ENCODE measurements around the gene WNK4.
"Not testable (repeated sequence)": the region's sequence is repeated elsewhere in the genome, so short reads cannot be mapped to it uniquely, and the experiment has no call there.

The WNK4 gene

DNA sequence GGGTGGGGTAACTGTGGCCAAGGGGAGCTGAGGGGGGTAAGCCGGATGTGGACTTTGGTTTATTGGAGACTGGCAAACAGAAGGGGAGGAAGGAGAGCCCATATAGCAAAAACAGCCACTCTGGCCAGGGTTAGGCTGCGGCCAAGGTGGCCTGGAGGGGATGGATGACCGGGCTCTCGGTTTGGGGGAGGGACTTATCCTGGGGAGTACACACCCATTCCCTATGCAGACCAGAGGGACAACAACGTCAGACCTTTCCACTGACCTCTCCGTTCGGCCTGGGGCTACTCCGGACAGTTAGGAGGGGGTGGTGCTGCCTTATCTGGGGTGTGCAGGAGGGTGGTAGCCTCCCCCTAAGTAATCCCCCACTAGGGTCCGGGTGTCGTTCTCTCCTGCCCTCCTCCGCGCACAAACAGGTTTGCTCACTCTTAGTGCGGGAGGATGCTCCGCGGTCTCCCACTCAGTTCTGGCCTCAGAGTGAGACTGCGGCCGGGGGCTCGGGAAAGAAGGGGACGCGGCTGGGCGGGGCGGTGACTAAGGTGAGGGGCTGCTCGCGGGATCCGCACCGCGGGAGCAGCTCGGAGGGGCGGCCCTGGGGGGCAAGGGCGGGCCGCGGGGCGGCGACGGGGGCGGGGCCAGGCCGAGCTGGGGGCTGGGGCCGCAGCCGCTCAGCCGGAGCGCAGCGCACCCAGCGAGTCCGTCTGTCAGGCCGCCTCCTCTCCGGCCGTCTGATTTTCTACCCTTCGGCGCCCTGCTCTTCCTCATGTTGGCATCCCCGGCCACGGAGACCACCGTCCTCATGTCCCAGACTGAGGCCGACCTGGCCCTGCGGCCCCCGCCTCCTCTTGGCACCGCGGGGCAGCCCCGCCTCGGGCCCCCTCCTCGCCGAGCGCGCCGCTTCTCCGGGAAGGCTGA, at the start of gene WNK4:
Gene WNK4 (plus strand): TSS at position 675 of the 915 bp plus-strand sequence. CDS start 89 bp downstream, at position 764.
- no peak for DNase-seq

- no peak for DNase-seq
Observed at GRCh38 chr17:42740699-42741098, 39.7 kb upstream of the WNK4 start.

DNA sequence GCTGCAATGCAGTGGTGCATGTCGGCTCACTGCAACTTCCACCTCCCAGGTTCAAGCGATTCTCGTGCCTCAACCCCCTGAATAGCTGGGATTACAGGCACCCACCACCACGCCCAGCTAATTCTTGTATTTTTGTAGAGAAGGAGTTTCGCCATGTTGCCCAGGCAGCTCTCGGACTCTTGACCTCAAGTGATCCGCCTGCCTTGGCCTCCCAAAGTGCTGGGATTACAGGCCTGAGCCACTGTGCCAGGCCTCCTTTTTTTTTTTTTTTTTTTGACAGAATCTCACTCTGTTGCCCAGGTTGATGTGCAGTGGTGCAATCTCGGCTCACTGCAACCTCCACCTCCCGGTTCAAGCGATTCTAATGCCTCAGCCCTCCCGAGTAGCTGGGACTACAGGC, 37.5 kb upstream of the WNK4 start:
- DNase-seq, result not testable (repeated sequence)

GRCh38 chr17:42743595-42744282, 36.7 kb upstream of the WNK4 start:
- DNase-seq, result no peak

GRCh38 chr17:42744283-42744805, 36.1 kb upstream of the WNK4 start:
- peak in 1 of 2 experiments; percentile 76 for DNase-seq

DNA sequence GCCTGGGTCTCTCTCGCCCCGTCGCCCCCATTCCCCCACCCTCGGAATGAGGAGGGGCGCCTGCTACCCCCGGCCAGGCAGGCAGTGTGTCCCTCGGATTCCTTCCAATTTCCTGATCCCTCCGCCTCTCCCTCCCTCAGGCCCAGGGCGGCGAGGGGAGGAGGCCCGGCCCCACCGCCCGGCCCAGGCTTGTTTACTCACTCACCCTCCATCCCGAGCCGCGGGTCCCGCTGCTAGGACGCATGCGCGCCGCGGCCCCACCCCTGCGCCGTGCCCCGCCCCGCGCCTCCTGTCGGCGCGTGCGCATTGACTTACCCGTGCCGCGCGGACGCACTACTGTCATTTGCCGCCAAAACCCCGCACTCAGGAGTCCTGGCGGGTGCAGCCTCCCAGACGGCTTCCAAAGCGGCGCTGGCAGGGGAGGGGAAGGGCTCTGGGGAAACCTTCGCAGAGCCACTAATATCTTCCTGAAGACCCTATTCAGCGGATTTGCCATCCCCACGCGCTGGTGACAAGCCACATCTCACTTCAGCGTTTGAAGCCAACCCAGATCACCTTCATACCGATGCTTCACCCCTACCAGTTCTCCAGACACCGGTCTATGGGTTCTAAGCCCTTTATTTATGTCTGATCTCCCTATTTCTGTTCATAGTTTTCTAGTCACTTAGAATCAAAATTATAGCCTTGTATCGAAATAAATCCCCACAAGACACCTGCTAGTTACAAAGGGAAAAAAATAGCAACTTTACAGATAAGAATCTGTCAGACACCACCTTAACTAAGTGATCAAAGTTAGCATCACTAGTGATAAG, 35.4 kb upstream of the WNK4 start, which contains the start of gene EZH1:
Gene EZH1 (minus strand): TSS at position 235 of the 812 bp plus-strand sequence. CDS start 16,099 bp downstream, outside the sequence.
- DNase-seq, result peak; percentile 89 to 97

DNA sequence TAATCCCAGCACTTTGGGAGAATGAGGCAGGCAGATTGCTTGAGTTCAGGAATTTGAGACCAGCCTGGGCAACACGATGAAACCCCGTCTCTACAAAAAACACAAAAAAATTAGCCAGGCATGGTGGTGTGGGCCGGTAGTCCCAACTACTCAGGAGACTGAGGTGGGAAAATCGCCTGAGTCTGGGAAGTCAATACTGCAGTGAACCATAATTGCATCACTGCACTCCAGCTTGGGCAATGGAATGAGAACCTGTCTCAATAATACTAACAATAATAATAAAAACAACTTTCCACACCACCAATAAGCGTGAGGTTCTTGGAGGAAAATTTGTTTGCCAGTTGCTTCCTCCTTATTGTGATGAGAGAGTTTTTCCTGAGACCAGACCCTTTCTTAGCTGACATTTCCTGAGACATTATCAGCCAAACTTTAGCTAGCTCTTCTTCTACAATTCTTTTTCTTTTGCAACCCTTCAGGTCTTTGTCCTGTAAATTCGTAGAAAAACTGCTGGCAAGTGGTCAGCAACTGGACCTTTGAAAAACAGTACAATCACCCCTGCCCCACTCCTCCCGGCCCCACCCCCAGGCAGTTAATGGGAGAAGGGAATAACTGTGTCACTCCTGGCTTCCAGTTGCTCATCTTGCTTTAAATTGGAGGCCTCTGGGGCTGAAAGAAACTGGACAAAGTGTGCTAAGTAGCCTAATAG, 32.1 kb upstream of the WNK4 start:
- no peak for DNase-seq

- DNase-seq, result no peak
Observed at GRCh38 chr17:42748908-42749798, 31.3 kb upstream of the WNK4 start.

DNA sequence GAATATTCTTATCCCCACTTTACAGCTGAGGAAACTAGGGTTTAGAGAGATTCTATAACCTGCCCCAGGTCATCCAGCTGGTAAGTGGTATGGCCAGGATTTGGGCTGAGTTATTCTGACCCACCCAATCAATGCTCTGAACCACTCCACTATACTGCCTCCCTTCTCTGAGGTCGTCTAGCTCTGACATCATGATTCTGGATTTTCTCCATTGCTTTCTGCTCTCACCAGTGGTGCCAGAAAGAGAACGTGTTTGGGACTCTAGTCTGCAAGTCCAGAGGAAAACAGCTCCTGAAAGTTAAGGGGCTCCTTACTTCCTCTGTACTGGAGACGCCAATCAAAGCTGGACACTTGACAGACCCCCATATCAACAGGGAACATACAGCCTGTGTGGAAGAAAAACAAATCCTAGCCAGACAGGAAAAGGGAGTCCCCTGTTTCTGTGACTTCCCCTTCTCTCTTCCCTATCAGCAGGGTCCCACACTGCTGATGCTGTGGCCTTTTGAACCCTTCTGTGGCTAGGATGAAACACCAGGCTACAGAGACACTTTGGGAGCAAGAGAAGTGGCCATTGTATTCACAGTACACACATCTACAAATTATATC, 29.6 kb upstream of the WNK4 start:
- no peak for DNase-seq

DNA sequence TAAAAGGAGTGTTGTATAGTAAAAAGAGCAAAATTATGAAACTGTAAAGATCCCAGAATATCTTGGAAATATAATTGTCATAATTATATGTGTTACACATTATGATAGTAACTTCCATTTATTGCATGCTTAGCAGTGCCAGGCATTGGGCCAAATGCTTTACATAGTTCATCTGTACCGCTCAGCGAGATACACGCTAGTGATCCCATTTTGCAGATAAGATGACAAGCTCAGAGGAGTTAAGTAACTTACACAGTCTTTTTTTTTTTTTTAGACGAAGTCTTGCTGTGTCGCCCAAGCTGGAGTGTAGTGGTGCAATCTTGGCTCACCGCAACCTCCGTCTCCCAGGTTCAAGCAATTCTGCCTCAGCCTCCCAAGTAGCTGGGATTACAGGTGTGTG, 28.8 kb upstream of the WNK4 start:
- DNase-seq, result no peak

GRCh38 chr17:42754782-42755181, 25.6 kb upstream of the WNK4 start:
- DNase-seq, result peak in 1 of 2 experiments; percentile 14

DNA sequence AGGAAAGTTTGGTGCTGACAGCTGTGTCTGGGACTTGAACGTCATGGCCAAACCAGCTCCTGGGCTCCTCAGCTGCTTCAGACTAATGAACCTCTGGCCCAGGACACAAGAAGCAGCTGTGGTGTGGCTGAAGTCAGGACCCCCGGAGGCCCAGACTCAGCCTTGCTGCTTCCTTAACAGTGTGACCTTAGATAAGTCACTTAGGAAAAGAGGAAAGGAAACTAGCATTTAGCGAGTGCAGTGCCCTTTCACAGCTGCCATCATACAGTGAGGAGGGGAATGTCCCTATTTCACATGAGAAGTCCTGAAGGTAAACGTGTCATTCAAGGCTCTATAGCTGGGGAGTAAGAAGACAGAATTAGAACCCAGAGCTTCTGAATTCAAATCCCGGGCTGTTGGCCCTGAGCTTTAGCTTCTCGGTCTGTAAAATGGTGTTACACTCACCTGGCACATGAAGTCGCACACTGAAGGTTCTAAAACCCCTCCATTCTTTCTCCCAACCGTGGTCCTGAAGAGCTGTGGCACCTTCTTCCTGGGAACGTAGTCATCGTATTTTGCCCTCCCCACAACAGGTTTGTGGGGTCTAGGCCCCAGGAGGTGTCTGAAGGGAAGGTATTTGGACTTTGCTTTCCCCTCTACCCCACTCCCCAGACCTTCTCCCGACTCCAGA, 20.3 kb upstream of the WNK4 start:
- no peak for DNase-seq

- DNase-seq, result peak in 1 of 2 experiments; percentile 28
Observed at GRCh38 chr17:42760652-42761581, 19.5 kb upstream of the WNK4 start, which contains the start of gene RAMP2. RAMP2 (plus strand) TSS chr17:42761227; CDS start chr17:42761262, 35 bp downstream.

GRCh38 chr17:42761638-42762037, 18.8 kb upstream of the WNK4 start:
- no peak for DNase-seq

GRCh38 chr17:42766124-42766523, 14.3 kb upstream of the WNK4 start:
- no peak for DNase-seq

DNA sequence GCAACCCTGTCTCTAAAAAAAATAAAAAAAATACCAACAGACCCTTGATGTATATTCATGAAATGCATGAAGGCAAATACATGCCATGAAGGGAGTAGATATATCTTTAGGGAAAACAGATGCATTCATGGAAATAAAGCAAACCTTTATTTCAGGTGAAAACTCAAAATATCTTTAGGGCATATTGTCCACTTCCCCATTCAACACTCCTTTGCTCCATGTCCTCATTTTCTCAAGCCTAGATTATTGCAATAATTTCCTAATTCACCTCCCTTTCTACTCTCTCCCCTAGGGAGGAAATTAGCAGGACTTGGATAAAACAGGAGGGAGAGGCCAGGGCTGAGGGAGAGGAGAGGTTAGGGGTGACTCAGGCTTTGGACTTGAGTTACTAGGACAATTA, 12.9 kb upstream of the WNK4 start:
- DNase-seq, result no peak

DNA sequence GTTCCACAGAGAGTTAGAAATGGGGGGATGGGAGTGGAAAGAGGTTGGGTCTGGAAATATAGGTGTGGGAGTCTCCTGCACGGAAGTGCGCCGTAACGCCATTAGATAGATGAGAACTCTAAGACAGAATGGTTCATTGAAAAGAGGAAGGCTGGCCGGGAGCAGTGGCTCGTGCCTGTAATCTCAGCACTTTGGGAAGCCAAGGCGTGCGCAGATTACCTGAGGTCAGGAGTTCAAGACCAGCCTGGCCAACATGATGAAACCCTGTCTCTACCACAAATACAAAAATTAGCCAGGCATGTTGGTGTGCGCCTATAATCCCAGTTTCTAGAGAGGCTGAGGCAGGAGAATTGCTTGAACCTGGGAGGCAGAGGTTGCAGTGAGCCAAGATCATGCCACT, 12.4 kb upstream of the WNK4 start:
- not testable (repeated sequence) for DNase-seq

DNA sequence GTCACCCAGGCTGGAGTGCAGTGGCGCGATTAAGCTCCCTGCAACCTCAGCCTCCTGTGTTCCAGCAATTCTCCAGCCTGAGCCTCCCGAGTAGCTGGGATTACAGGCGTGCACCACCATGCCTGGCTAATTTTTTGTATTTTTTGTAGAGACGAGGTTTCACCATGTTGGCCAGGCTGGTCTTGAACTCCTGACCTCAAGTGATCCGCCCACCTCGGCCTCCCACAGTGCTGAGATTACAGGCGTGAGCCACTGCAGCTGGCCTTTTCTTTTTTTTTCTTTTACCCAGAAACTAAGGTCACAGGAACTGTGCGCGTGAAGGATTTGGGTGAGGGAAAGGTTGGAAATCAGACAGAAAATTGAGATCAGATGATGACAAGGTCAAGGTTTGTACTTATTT, 10.4 kb upstream of the WNK4 start:
- DNase-seq, result not testable (repeated sequence)

DNA sequence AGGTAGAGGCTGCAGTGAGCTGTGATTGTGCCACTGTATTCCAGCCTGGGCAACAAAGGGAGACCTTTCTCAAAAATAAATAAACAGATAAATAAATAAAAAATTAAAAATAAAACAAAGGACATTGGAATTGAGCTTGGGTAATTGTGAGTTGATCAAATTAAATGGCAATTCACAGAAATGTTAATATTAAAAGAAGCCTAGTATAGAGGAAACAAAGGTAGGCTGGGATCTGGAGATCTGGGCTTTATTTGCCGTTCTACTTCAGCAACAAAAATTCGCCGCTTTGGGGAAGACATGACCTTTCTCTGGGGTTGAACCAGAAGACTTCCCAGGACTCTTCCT, 7.5 kb upstream of the WNK4 start:
- DNase-seq, result no peak
